Fibroblast of lung (primary cell): ENCODE measurements around the gene APAF1. TPM values are rescaled to one million over a fixed set of nuclear protein-coding genes. Genes with fewer than 3 reads are reported as not detected.
A peak's percentile ranks its signal among the peaks of the same experiment; 100 is the strongest.

Experiments
- DNase-seq, 2 donors: peaks; one replicate each; pipeline versions ENCODE4 v3.0.0 to v3.0.0-alpha.2; 2010; ENCODE audit warnings: low read depth in 2 of 2
- H2AFZ ChIP-seq: 2 replicates; pipeline ENCODE4 v1.5.1; 2012; ENCODE audit warnings: low read length, control low read depth, inconsistent platforms
- H3K27ac ChIP-seq: 2 replicates; pipeline ENCODE4 v1.5.1; 2011; ENCODE audit warnings: low read length, control low read depth; ENCODE audit not compliant: insufficient read depth
- H3K27me3 ChIP-seq: 2 replicates; pipeline ENCODE4 v1.5.1; 2011; ENCODE audit warnings: mild to moderate bottlenecking, low read length; ENCODE audit not compliant: control insufficient read depth, insufficient read depth
- H3K36me3 ChIP-seq: 2 replicates; pipeline ENCODE4 v1.5.1; 2011; ENCODE audit warnings: low read length; ENCODE audit not compliant: control insufficient read depth, insufficient read depth
- H3K4me1 ChIP-seq: 2 replicates; pipeline ENCODE4 v1.5.1; 2011; ENCODE audit warnings: low read length; ENCODE audit not compliant: control insufficient read depth, insufficient read depth; ENCODE audit errors: extremely low read depth
- H3K4me2 ChIP-seq: 2 replicates; pipeline ENCODE4 v1.5.1; 2011; ENCODE audit warnings: low read length, control low read depth; ENCODE audit not compliant: insufficient read depth; ENCODE audit errors: extremely low read depth
- H3K4me3 ChIP-seq, 4 experiments: fragments of 200-600 bp in 1 of 4; sonication (generic) in 1 of 4; replicated peaks in 1 of 4; 2 replicates each; pipeline ENCODE4 v1.5.1; 2011 to 2016; ENCODE audit warnings: low read length in 4 of 4, low read depth in 3 of 4, mild to moderate bottlenecking in 3 of 4, control low read depth in 2 of 4, inconsistent platforms in 1 of 4, mixed read lengths in 1 of 4; ENCODE audit not compliant: insufficient read depth in 1 of 4; ENCODE audit errors: control extremely low read depth in 1 of 4
- H3K79me2 ChIP-seq: 2 replicates; pipeline ENCODE4 v1.5.1; 2012; ENCODE audit warnings: mild to moderate bottlenecking, low read length, inconsistent platforms; ENCODE audit not compliant: control insufficient read depth, insufficient read depth
- H3K9ac ChIP-seq: 2 replicates; pipeline ENCODE4 v1.5.1; 2011; ENCODE audit warnings: mild to moderate bottlenecking, low read length, control low read depth; ENCODE audit not compliant: insufficient read depth
- H3K9me3 ChIP-seq: 2 replicates; pipeline ENCODE4 v1.5.1; 2012; ENCODE audit warnings: low read depth, low read length; ENCODE audit not compliant: control insufficient read depth, insufficient read depth
- H4K20me1 ChIP-seq: 2 replicates; pipeline ENCODE4 v1.5.1; 2011; ENCODE audit warnings: low read length; ENCODE audit not compliant: control insufficient read depth, insufficient read depth; ENCODE audit errors: extremely low read depth
- CTCF ChIP-seq, 2 donors: IDR thresholded peaks in 1 of 2; conservative IDR thresholded peaks in 1 of 2; 1 replicate in 1 of 2; 2 replicates in 1 of 2; pipeline ENCODE4 v1.5.1; 2011 to 2012; ENCODE audit warnings: low read length in 2 of 2, control low read depth in 1 of 2, inconsistent platforms in 1 of 2, low read depth in 1 of 2, mild to moderate bottlenecking in 1 of 2
- EZH2 ChIP-seq: IDR thresholded peaks from 2 replicates; pipeline ENCODE4 v1.5.1; 2012; ENCODE audit warnings: low read length, control low read depth, mild to moderate bottlenecking; ENCODE audit errors: missing control alignments
- polyA plus RNA-seq, 2 donors: library from polyadenylated mRNA; depleted of rRNA in 1 of 2; stranded (reverse) in 1 of 2; unstranded in 1 of 2; fragments of >200 nt; gene quantifications; 2 replicates each; pipeline ENCODE4 v1.2.1, GENCODE V29; 2011 to 2012; ENCODE audit warnings: missing spikeins in 1 of 2
- total RNA-seq: library from RNA; depleted of rRNA; stranded (reverse); fragments of >200 nt; gene quantifications from 2 replicates; pipeline ENCODE4 v1.2.1, GENCODE V29; 2014

APAF1 gene
- total and polyA plus RNA-seq, 2 donors (not counting 1 experiment from before 2014, with no cell fraction given) = 13.6 to 23.3 TPM

- Histone ChIP-seq H3K9me3 (no peaks in the 10 kb centered on the region), H3K4me1 (no peaks in the 10 kb centered on the region), H3K4me3 (peak overlapping the region; percentile 66 to 98 (median 80)), H3K79me2 (peaks cover 85% of the 10 kb centered on the region), H3K9ac (peak overlapping the region; percentile 83), H3K36me3 (no peaks in the 10 kb centered on the region), H2AFZ (peak overlapping the region; percentile 79), H4K20me1 (no peaks in the 10 kb centered on the region), H3K27me3 (no peaks in the 10 kb centered on the region), H3K27ac (peak overlapping the region; percentile 91), H3K4me2 (peak overlapping the region; percentile 52)
- TF ChIP-seq EZH2 (no peak), CTCF (conservative IDR thresholded peaks at IDR 0.05 in 1 of 2, IDR thresholded peaks at IDR 0.05 in 1 of 2; ENCODE audit: low read depth in 1 of 2, low read length in 2 of 2) (peak in 1 of 2 donors; percentile 11)
- DNase-seq = no peak
Observed at GRCh38 chr12:98644433-98644711, 718 bp upstream of the APAF1 start.

- Histone ChIP-seq H3K27ac (peak overlapping the region; percentile 91), H3K4me2 (peak overlapping the region; percentile 85), H3K4me1 (no peaks in the 10 kb centered on the region), H3K36me3 (peaks cover 4% of the 10 kb centered on the region), H3K27me3 (no peaks in the 10 kb centered on the region), H4K20me1 (no peaks in the 10 kb centered on the region), H3K9ac (peak overlapping the region; percentile 70), H3K79me2 (peaks cover 75% of the 10 kb centered on the region), H3K4me3 (peak overlapping the region; percentile 74 to 98 (median 80)), H2AFZ (peak overlapping the region; percentile 65), H3K9me3 (no peaks in the 10 kb centered on the region)
- no peak for TF ChIP-seq CTCF (conservative IDR thresholded peaks at IDR 0.05 in 1 of 2, IDR thresholded peaks at IDR 0.05 in 1 of 2; ENCODE audit: low read depth in 1 of 2, low read length in 2 of 2)
- no peak for TF ChIP-seq EZH2
- peak in 1 of 2 donors; percentile 3 for DNase-seq
Observed at GRCh38 chr12:98645572-98646067, 530 bp downstream of the APAF1 start.

GRCh38 chr12:98646294-98647090 lies 1.4 kb downstream of the APAF1 start:
- Histone ChIP-seq H3K4me1 (no peaks in the 10 kb centered on the region), H3K9me3 (no peaks in the 10 kb centered on the region), H3K36me3 (peaks cover 4% of the 10 kb centered on the region), H2AFZ (no peak overlapping the region), H3K9ac (no peak overlapping the region), H3K4me2 (peak overlapping the region; percentile 85), H3K4me3 (peak overlapping the region; percentile 74 to 98 (median 80)), H4K20me1 (no peaks in the 10 kb centered on the region), H3K79me2 (peaks cover 66% of the 10 kb centered on the region), H3K27me3 (no peaks in the 10 kb centered on the region), H3K27ac (peak overlapping the region; percentile 15)
- peak; percentile 34 to 54 for DNase-seq
- TF ChIP-seq CTCF (conservative IDR thresholded peaks at IDR 0.05 in 1 of 2, IDR thresholded peaks at IDR 0.05 in 1 of 2; ENCODE audit: low read depth in 1 of 2, low read length in 2 of 2) = peak in 1 of 2 donors; percentile 18
- TF ChIP-seq EZH2 = no peak
